ENCODE results near the gene ZG16. TPM values are rescaled to one million over a fixed set of nuclear protein-coding genes. Genes with fewer than 3 reads are reported as not detected.

ZG16 gene
- total and polyA plus RNA-seq, 2 of the 8 experiments (the other 6 are each of a cell fraction or from before 2014, with no cell fraction given): not detected

DNA sequence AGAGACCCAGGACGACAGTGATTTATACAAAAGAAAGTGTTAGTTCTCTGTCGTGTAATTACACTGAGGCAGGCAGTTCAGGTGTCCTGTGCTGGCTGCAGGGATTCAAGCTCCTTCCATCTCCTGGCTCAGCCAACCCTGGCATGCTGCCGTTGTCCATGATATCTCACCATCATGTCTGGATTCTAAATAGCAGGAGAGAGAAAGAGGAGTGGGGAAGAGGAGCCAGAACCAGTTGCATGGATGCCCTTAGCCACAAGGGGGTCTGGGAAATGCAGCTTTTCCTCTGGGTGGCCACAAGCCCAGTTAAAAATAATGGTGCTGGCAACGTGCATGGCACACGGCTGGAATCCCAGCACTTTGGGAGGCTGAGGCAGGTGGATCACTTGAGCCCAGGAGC lies 41.9 kb upstream of the ZG16 start:
- Histone ChIP-seq H3K79me2 (ENCODE audit: control insufficient read depth in 1 of 2, insufficient read depth in 2 of 2, low read length in 2 of 2) (no peaks in the 10 kb centered on the region; a peak in 1 of 4 replicates), H3K36me3 (ENCODE audit: control insufficient read depth in 2 of 4, insufficient read depth in 4 of 4, low read length in 3 of 4) (peaks cover 11 to 55% (median 21%) of the 10 kb centered on the region in 4 experiments), H3K4me1 (replicated peaks in 1 of 4; ENCODE audit: control insufficient read depth in 3 of 4, insufficient read depth in 4 of 4, low read length in 3 of 4) (no peaks in the 10 kb centered on the region), H2AK5ac (ENCODE audit: low read depth, low read length) (no peak overlapping the region), H2BK12ac (ENCODE audit: low read depth, low read length) (no peak overlapping the region), H3K4me3 (ENCODE audit: extremely low read depth in 1 of 4, insufficient read depth in 2 of 4, low read depth in 3 of 4, low read length in 4 of 4) (no peak overlapping the region), H3K79me1 (ENCODE audit: low read depth, low read length) (no peaks in the 10 kb centered on the region), H3K56ac (replicated peaks; ENCODE audit: insufficient read length, low read depth, low read length) (no peak overlapping the region), H3K18ac (ENCODE audit: extremely low read depth, low read length) (no peak overlapping the region), H2AFZ (ENCODE audit: low read length) (no peak overlapping the region), H2BK20ac (ENCODE audit: low read length) (no peak overlapping the region), H3K4ac (replicated peaks; ENCODE audit: insufficient read length, low read depth, low read length) (no peak overlapping the region), H2BK5ac (ENCODE audit: low read depth, low read length) (no peak overlapping the region), H3K4me2 (ENCODE audit: insufficient read depth in 1 of 2, low read depth in 2 of 2, low read length in 2 of 2) (no peak overlapping the region), H3K23me2 (ENCODE audit: low read depth, low read length) (peaks cover 3% of the 10 kb centered on the region; the same call in 1 of the 2 replicates), H3K27ac (ENCODE audit: low read depth, low read length) (no peak overlapping the region), H4K8ac (ENCODE audit: extremely low read depth, insufficient read depth, low read length) (no peak overlapping the region), H4K5ac (ENCODE audit: insufficient read length, low read depth, low read length) (no peak overlapping the region), H3K14ac (ENCODE audit: insufficient read length) (no peak overlapping the region), H4K91ac (replicated peaks; ENCODE audit: insufficient read length, low read length) (no peak overlapping the region), H3K9ac (replicated peaks in 1 of 4; ENCODE audit: extremely low read depth in 1 of 4, low read depth in 3 of 4, low read length in 3 of 4) (no peak overlapping the region), H3K23ac (ENCODE audit: insufficient read length) (no peak overlapping the region), H2BK15ac (ENCODE audit: low read length) (no peak overlapping the region), H3K27me3 (replicated peaks in 1 of 4; ENCODE audit: control insufficient read depth in 3 of 4, extremely low read depth in 1 of 4, insufficient read depth in 3 of 4, low read length in 3 of 4) (no peaks in the 10 kb centered on the region), H4K20me1 (replicated peaks in 1 of 2; ENCODE audit: control insufficient read depth in 1 of 2, insufficient read depth in 2 of 2, low read length in 2 of 2) (peaks cover 3 to 14% of the 10 kb centered on the region in 2 experiments), H2BK120ac (replicated peaks; ENCODE audit: low read depth, low read length) (no peak overlapping the region), H3K9me3 (ENCODE audit: insufficient read depth in 2 of 2, low read depth in 1 of 2, low read length in 1 of 2) (no peaks in the 10 kb centered on the region)
- ChIA-PET POLR2A (ENCODE audit: partially characterized antibody) (interaction anchor here (0.7 to 26.3 kb wide), 10 partner anchors 7 to 54 kb away, joined by 3 to 490 read pairs (median 10); partner anchors contain the start of genes C16orf54 and KIF22), CTCF (ENCODE audit: partially characterized antibody) (interaction anchor here (0.8 to 2.2 kb wide), 9 partner anchors 9 to 54 kb away, joined by 3 to 12 read pairs (median 3); partner anchors contain the start of gene KIF22)
- DNase-seq (ENCODE audit: low read depth in 1 of 2, low spot score in 2 of 2) (no peak), FAIRE-seq (no peak)
- WGBS, 2 experiments (ENCODE audit: extremely low coverage in 1 of 2, insufficient coverage in 1 of 2, insufficient read length in 1 of 2, insufficient replicate concordance in 2 of 2, low coverage in 1 of 2, low lambda C conversion rate in 2 of 2, missing lambda C conversion rate in 1 of 2): 89% methylated on average over 5 of the region's 5 CpGs; no CpG with 5 or more reads in 1 of the 2 experiments
- TF ChIP-seq TCF12 (IDR thresholded peaks at IDR 0.05; ENCODE audit: low read depth, low read length) (no peak), EGR1 (IDR thresholded peaks at IDR 0.05; ENCODE audit: borderline replicate concordance, low read depth, low read length) (no peak), RXRA (IDR thresholded peaks at IDR 0.05; ENCODE audit: insufficient read depth, low read depth, low read length) (no peak), RAD21 (IDR thresholded peaks at IDR 0.05 in 1 of 2, conservative IDR thresholded peaks at IDR 0.05 in 1 of 2; ENCODE audit: low read depth in 2 of 2, low read length in 2 of 2) (peak in 1 of 2 experiments; percentile 14; a peak in 1 of 4 replicates)
- TF ChIP-seq, protein P1, sequence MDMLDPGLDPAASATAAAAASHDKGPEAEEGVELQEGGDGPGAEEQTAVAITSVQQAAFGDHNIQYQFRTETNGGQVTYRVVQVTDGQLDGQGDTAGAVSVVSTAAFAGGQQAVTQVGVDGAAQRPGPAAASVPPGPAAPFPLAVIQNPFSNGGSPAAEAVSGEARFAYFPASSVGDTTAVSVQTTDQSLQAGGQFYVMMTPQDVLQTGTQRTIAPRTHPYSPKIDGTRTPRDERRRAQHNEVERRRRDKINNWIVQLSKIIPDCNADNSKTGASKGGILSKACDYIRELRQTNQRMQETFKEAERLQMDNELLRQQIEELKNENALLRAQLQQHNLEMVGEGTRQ (IDR thresholded peaks at IDR 0.05; ENCODE audit: low read length): no peak
- TF ChIP-seq, protein P2, sequence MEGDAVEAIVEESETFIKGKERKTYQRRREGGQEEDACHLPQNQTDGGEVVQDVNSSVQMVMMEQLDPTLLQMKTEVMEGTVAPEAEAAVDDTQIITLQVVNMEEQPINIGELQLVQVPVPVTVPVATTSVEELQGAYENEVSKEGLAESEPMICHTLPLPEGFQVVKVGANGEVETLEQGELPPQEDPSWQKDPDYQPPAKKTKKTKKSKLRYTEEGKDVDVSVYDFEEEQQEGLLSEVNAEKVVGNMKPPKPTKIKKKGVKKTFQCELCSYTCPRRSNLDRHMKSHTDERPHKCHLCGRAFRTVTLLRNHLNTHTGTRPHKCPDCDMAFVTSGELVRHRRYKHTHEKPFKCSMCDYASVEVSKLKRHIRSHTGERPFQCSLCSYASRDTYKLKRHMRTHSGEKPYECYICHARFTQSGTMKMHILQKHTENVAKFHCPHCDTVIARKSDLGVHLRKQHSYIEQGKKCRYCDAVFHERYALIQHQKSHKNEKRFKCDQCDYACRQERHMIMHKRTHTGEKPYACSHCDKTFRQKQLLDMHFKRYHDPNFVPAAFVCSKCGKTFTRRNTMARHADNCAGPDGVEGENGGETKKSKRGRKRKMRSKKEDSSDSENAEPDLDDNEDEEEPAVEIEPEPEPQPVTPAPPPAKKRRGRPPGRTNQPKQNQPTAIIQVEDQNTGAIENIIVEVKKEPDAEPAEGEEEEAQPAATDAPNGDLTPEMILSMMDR (IDR thresholded peaks at IDR 0.05; ENCODE audit: control extremely low read depth in 1 of 3, insufficient read depth in 1 of 3, low read depth in 1 of 3, low read length in 3 of 3): peak; percentile 20 to 44 (median 42); a peak in 3 of 4 replicates
